NCI-H2107 treated with DMSO at 0.1 percent for 48 hours (cell line): ENCODE results near the gene CDK4.
"Not testable (repeated sequence)": the region's sequence is repeated elsewhere in the genome, so short reads cannot be mapped to it uniquely, and the experiment has no call there.

Source experiments
- DNase-seq: peaks from one replicate; lab custom pipeline; 2025; ENCODE audit not compliant: unreplicated experiment; lab: John Stamatoyannopoulos, UW

CDK4 gene

GRCh38 chr12:57751788-57752667 is at the start of gene CDK4:
CDK4 (minus strand) TSS chr12:57752310; CDS start chr12:57751717, 593 bp downstream.
- peak; percentile 98 for DNase-seq

- DNase-seq, result no peak
Observed at GRCh38 chr12:57800965-57801364, 48.9 kb upstream of the CDK4 start.

GRCh38 chr12:57797933-57798332 is 45.8 kb upstream of the CDK4 start:
- DNase-seq, result no peak

GRCh38 chr12:57796996-57797395 is 44.9 kb upstream of the CDK4 start:
- DNase-seq, result no peak

- no peak for DNase-seq
Observed at GRCh38 chr12:57795354-57795753, 43.2 kb upstream of the CDK4 start.

GRCh38 chr12:57793920-57794319 is 41.8 kb upstream of the CDK4 start:
- DNase-seq, result no peak

GRCh38 chr12:57783861-57784260 is 31.8 kb upstream of the CDK4 start:
- no peak for DNase-seq

GRCh38 chr12:57783466-57783801 is 31.3 kb upstream of the CDK4 start:
- DNase-seq, result no peak

- DNase-seq, result peak; percentile 80
Observed at GRCh38 chr12:57782608-57783465, 30.7 kb upstream of the CDK4 start, which contains the start of gene TSFM. TSFM (plus strand) TSS chr12:57782787; CDS start chr12:57782802, 15 bp downstream.

GRCh38 chr12:57782243-57782607 is 30.1 kb upstream of the CDK4 start:
- DNase-seq, result no peak

GRCh38 chr12:57781801-57782200 is 29.7 kb upstream of the CDK4 start:
- DNase-seq, result no peak

- DNase-seq, result no peak
Observed at GRCh38 chr12:57781244-57781643, 29.1 kb upstream of the CDK4 start.

GRCh38 chr12:57780284-57780897 is 28.3 kb upstream of the CDK4 start:
- no peak for DNase-seq

GRCh38 chr12:57779736-57780135 is 27.6 kb upstream of the CDK4 start:
- no peak for DNase-seq

- DNase-seq, result no peak
Observed at GRCh38 chr12:57777911-57778310, 25.8 kb upstream of the CDK4 start.

- no peak for DNase-seq
Observed at GRCh38 chr12:57777367-57777766, 25.3 kb upstream of the CDK4 start.

GRCh38 chr12:57776247-57776587 is 24.1 kb upstream of the CDK4 start:
- DNase-seq, result no peak

- no peak for DNase-seq
Observed at GRCh38 chr12:57775563-57776246, 23.6 kb upstream of the CDK4 start.

- DNase-seq, result no peak
Observed at GRCh38 chr12:57775044-57775443, 22.9 kb upstream of the CDK4 start.

GRCh38 chr12:57774634-57775033 is 22.5 kb upstream of the CDK4 start:
- DNase-seq, result not testable (repeated sequence)
